Astrocyte of the hippocampus (primary cell): ENCODE data around the gene CLCNKA.
A peak's percentile ranks its signal among the peaks of the same experiment; 100 is the strongest.
"Not testable (repeated sequence)": the region's sequence is repeated elsewhere in the genome, so short reads cannot be mapped to it uniquely, and the experiment has no call there.

Experiments used
- DNase-seq: peaks from one replicate; pipeline ENCODE4 v3.0.0; 2011; ENCODE audit warnings: low read depth, low spot score

Gene CLCNKA

DNA sequence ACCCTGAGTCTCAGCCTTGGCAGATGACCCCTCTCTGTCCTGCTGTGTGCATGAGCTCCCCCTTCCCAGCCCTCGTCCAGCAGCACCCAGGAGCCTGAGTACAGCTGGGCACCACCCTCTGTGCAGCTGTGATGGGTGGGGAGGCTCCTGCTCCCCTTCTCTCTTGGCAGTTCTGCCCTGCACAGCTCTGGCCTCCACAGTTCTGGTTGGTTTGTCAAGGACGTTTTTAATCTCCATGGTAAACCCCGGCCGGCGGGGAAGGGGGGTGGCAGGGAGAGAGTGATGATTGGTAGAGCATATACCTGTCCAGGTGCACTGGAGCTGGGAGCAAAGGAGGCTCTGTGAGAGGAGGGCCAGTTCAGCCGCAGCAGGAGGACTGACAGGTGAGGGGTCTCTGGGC is at the start of gene CLCNKA:
TSS of gene CLCNKA (plus strand) at position 356 of the 400 bp plus-strand sequence. CDS start 584 bp downstream, outside the sequence.
- DNase-seq, result no peak

DNA sequence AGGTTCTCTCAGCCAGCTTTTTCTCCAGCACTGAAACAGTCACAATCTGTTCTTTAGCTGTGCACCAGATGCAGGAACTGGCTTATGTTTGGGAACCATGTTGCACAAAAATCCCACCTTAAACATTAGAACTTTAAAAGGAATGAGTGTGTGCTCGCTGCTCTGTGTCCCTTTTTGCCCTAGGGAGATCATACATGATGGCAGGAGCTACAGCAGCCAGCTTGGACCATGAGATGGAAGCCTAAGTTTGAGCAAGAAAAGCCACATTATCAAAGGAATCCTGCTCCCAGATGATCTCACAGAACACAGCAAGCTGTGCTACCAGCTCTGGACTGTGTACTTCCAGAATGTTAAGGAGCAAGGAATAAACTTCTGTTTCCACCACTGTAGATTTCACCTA is 49.4 kb upstream of the CLCNKA start:
- no peak for DNase-seq

DNA sequence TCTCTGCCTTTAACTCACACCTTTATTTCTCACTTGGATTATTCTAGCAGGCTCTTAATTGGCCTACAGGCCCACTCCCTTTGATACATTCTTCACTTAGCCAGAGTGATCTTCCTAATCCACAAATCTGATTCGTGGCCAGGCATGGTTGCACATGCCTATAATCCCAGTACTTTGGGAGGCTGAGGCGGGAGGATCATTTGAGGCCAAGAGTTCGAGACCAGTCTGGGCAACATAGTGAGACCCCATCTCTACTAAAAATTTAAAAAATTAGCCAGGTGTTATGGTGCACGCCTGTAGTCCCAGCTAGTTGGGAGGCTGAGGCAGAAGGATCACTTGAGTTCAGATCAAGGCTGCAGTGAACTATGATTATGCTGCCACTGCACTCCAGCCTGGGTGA is 48.1 kb upstream of the CLCNKA start:
- no peak for DNase-seq

DNA sequence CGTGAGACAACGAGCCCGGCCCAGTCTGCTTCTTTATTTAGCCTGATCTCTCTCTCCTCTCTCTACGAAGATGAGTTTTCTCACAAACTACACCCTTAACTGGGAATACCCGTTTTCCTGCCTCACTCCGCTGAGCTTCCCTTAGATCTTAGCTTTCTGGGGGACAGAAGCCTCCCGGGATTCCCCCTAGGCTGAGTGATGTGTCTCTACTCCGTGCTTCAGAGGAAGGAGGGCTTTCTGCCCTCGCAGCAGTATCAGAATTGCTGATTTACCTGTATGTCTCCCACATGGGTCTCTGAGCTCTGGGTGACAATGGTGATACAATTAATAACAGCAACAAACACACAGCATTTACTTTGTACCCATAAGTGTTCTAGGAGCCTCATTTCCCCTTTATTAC is 47.0 kb upstream of the CLCNKA start:
- DNase-seq, result no peak

DNA sequence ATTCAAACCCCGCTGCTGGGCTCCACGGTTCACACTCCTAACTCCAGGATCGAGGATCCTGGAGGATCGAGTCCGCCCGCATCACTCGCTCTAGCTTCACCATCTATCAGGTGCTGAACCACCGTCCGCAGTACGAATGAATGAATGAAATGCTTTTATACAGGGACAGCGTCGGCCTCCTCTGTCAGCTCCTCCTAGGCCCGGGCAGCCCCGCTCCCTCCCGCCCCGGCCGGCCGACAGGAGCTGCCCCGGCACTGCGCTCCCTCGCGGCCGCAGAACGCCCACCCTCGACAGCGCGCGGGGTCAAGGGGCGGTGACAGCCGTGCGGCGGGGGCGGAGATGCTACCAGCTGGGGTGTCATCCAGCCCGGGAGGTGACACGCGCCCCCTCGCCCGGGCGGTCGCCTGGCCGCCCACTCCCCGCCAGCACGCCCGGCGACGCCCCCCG is 46.5 kb upstream of the CLCNKA start:
- peak; percentile 77 for DNase-seq

DNA sequence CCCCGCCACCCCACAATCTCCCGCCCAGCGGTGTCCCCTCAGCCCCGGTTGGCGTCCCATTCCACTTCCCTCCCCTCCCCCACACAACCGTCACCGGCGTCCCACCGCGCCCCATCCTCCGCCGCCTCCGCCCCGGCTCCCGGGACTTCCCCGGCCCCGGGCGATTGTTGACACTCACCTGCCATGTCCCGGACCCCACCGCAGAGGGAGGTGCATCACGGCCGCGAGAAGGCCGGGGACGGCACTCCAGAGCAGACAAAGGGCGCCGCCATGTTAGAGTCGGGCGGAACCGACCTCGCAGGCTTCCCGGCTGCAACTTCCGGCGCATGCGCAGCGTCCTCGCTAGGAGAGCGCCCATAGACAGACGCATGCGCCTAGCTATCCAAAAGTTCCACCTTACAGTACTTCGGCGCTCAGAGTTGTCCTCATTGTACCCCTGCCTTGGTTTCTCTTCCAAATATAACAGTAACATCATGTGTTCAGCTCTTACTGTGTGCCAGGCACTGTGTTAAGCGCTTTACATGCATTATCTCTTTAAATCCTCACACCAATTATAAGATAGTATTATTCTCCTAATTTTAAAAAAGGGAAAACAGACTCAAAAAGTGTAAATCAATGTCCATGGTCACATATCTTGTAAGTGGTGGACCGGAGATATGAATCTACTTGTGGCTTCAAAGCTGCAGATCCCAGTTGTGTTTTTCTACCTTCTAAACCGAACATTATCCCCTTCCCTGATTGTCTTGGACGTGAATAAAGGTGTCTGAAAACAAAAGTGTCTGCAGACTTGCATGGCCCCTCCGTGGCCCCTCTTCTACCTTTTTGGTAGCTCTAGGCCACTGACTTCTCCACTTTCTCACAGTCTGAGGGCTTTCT is 45.8 kb upstream of the CLCNKA start, which contains the start of gene ZBTB17:
TSS of gene ZBTB17 (minus strand) at position 297 of the 876 bp plus-strand sequence. CDS start 27,606 bp downstream, outside the sequence.
- DNase-seq, result peak; percentile 97

DNA sequence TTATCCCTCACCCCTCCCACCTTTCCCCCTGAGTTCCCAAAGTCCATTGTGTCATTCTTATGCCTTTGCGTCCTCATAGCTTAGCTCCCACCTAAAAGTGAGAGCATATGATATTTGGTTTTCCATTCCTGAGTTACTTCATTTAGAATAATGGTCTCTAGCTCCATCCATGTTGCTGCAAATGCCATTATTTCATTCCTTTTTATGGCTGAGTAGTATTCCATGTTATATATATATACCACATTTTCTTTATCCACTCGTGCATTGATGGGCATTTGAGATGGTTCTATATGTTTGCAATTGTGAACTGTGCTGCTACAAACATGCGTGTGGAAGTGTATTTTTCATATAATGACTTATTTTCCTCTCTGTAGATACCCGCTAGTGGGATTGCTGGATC is 43.9 kb upstream of the CLCNKA start:
- not testable (repeated sequence) for DNase-seq

DNA sequence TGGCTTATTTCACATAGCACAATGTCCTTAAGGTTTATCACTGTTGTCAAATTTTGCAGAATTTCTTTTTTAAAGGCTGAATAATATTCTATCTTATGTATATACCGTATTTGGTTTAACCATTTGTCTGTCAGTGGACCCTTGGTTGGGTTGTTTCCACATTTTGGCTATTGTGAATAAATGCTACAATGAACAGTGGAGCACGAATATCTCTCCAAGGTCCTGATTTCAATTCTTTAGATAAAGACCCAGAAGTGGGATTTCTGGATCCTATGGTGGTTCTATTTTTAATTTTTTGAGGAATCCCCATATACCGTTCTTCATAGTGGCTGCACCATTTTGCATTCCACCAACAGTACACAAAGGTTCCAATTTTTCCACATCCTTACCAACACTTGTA is 40.2 kb upstream of the CLCNKA start:
- DNase-seq, result no peak

DNA sequence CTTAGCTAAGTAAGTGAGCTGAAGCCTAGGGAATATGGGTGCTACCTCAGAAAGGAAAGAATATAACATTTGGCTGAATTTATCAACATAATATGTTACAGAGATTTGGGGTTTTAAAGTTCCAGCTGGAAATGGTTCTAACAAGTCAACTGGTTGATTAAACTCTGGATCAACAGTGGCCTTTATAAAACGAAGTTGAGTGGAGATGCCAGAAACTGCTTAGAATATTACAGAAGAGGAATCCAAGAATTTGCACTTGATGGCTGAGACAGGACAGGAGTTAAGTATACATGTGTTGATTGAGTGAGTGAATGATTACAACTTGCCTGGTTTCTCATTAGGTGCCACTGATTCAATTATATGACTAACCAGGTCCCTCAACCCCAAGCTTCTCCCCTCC is 38.6 kb upstream of the CLCNKA start:
- DNase-seq, result no peak

DNA sequence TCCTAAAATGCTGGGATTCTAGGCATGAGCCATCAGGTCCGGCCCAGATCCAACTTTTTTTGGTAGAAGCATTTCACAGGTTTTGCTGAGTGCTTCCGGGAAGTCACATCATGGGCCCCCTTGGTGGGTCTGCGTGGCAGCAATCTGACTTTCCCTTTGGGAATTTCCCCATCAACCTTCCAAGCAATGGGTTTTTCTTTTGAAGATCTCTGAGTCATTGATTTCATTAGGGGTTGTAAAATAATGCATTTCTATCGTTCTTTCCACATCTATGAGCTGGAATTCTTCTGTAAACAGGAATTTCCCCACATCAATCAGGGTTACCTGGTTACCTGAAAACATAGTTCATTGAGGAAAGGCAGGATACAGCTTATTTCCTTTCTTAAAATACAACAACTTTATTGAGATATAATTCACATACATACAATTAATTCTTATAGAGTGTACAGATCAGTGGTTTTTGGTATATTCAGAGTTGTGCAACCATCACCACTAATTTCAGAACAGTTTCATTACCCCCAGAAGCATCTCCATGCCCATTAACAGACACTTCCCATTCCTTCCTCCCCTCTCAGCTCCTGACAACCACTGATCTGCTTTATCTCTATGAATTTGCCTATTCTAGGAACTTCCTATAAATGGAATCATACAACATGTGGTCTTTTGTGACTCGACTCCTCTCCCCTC is 36.1 kb upstream of the CLCNKA start:
- DNase-seq, result peak; percentile 68

DNA sequence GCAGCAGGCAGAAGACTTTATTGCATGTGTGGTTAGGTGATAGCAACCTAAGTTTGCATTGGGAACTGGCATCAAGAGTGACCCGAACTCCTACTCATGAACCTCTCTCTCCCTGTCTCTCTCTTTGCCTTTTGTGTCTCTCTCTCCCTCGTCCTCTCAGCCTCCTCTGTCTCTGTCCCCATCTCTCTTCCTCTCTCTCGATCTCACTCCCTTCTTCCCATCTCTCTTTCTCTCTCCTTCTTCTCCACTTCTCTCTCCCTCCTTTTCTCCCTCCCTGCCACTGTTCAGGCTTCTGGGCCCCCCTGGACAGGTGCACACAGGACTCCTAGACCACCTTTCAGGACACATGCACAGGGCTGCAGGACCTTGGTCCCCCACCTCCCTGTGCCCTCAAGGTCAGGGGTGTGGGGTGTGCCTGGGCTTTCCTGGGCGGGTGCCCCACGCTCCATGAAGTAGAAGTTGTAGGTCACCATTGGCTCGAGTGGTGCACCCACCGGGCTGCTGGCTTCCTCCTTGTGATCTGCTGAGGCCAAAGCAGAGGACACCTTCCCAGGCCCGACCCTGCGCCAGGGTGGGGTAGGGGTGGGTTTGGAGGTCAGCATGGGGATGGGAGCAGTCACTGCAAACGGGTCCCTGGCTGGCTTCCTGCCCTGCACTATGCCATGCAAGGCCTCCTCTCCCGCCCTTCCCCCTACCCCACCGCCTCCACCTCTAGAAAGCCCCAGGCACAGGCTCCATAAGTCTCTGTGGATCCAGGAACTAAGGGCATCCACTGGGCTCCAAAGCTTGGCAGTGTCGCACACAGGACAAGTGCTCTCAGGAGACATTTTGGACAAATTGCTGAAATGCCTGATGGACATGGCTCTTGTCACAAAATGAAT is 32.7 kb upstream of the CLCNKA start:
- DNase-seq, result no peak

DNA sequence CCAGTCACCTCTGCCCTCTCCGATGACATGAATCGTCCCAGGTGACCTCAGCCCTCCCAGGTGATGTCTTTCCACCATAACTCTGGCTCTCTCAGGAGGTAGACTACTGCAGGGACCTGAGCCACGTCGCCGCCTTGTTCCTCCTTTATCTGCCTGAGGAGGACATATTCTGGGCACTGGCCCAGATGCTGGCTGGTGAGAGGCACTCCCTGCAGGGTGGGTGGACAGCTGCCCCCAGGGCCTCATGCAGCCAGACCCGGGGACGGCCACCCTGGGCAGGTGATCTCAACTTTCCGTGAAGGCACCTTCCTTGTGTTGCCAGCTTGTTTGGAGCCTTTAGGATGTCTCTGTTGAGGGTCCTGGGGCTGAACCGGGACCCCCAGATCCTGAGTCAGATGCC is 32.1 kb upstream of the CLCNKA start:
- no peak for DNase-seq

DNA sequence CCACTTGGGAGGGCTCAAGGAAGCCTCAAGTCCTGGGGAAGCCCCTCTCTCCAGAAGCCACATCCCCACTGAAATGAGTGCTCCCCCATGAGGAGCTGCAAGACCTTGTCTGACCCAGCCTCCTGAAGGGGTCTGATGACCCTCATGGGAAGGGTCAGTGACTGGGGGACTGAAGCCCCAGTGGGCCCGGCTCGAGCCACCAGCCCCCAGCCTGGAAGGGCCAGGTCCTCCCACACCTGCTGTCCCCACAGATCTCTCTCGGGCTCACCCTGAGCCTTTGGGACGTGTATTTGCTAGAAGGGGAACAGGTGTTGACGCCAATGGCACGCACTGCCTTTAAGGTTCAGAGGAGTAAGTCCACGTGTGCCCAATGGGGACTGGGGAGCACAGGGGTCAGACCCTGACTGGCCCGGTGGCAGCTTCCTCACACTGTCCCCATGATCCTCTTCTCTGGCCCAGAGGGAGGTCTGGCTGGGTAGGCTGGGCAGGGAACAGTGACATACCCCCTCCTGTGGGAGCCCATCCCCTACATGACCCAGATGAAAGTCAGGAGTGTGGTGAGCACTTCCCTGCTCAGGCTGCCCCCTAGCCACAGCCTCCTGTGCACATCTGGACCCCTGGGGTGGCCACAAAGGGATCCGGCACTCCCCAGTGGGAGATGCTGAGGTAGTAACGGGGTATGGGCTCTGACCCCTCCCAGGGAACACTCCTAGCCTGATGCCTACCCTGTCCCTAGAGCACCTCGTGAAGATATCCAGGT is 30.2 kb upstream of the CLCNKA start:
- DNase-seq, result no peak

DNA sequence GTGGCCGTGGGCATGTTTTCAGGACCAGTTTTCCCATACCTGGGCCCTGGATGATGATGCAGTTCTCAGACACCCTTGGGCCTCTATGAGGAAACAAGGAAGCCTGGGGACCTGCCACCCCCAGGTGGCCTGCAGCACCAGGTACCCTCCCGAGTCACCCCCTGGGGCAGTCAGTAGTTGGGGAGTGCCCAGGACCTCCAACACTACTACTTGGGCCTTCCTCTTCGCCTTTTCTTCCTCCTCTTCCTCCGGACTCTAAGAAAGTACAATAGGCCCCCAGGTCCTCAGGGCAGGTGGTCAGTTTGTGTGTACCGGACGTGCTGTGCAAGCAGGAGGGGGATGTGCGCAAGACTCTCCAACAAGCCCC is 29.7 kb upstream of the CLCNKA start:
- no peak for DNase-seq

DNA sequence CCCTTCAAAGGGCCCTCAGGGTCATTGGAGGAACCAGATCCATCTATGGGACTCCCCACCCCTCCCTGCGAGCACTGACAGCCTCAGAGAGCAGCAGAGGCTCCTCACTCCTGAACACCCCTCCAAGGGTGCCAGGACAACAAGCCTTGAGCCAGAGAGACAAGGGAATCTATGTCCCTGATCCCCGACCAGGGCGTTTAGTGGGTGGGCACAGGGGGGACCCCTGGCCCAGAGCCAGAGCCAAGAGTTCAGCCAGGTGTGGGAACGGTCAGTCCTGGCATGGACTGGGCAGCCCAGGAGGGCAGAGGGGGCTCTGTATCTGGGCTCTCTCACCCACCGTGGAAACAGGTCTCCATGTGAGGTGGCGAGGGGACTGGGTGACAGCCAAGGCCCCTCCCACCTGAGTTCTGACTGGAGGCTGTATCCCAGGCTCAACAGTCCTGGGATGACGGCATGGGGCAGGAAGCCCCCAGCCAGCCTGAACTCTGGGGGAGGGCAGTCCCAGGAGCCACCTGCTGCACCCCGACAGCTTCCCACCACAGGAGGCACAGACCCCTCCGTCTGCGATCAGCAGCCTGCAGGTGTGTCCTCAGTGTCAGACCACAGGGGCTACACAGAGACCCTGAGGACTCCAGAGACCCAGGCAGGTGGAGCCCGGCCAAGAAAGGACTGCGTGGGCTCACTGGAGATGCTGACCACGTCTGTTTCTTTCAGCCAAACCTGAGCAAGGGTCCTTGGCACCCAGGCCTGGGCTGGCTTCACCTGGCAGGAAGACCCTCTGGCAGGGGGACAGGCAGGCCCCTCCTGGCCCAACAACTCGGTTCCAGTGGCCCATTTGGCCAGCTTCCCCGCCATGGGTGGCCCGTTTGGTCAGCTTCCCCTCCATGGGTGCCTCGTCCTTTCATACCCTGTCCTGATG is 29.0 kb upstream of the CLCNKA start:
- DNase-seq, result no peak

DNA sequence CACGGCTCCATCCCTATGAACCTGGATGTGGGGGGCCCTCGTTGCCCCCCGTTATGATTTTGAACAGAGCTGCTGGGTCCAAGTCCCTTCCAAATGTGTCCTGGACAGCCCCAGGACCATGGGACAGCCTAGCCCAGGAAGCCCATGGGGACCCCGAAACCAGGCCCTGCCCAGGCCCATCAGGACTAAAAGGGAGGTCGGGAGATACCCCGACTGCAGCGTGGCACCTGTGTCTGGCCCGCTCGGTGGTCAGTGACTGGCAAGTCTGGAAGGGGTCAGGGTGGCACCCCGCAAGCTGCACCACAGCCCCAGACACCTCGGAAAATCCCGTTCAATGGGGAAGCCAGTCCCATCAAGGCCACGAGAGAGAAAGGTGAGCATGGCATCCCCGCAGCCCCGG is 28.2 kb upstream of the CLCNKA start:
- no peak for DNase-seq

DNA sequence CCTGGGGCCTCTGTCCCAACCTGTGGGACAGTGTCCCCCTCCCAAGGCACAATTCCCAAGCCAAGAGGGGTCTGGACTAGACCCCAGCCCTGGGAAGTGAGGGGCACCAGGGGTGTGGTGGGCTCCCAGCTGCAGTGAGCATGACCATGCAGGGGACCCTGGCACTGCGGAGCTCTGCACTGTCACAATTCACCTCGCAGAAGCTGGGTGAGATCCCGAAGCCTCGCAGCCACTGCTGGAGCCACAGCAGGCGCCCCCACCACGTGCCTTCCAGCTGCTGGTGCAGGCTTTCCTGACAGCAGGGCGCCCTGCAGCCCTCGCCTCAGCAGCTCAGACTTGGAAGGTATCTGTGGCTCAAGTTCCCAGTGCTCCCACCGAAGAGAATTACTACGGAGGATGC is 27.8 kb upstream of the CLCNKA start:
- DNase-seq, result no peak

DNA sequence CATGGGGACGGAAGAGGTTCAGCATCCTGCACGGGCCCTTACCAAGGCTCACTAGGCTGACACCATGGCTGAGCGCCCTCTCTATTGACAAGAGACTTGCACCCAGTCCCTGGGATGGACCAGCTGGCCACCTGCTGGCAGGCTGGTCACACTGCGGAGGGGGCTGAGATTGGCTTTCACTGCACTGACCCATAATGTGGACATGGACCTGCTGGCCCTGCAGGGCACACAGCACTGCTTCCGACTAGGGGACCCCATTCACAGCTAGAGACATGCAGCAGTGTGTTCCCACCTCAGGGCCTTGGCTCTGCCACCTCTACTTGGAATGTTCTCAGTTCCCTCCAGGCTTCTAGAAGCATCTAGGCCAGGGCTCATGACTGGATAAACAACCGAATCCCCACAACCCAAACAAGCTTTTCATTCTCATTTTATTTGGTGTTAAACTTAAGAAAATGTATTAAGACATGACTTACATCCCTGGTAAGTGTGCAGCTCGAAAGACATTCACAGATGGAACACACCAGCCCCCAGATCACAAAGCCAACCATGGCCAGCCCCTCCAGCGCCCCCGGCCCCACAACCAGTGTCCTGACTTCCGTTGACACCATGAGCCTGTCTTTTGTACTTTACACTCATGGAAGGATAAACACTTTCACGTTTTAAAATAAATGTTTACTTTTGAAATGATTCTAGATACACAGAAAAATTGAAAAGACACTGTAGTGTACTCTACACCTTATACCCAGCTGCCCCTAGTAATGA is 27.1 kb upstream of the CLCNKA start:
- peak; percentile 78 for DNase-seq

DNA sequence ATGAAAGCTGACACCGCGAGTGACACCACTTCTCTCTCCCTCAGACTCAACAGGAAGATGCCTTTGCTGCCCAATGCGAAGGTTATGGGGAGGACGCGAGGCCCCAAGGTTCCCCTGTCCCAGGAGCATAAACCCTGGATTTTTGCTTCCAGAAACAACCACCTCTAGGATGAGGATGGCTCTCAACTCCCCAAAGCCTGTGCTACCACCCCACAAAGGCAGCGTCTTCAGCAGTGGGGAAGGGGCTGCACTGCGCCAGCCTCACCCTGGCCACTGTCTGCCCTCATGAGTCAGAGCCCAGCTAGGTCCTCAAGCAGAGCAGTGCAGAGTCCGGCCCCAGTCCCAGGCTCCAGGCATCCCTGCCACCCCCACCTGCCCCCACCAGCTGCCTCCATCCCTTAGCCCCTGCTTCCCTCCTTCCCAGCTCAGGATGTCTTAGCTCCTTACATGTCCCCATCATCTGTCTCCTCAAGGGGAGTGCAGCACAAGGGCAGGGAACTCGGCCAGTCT is 24.7 kb upstream of the CLCNKA start:
- DNase-seq, result no peak
